ENCODE results near the gene SH3PXD2A.

Gene SH3PXD2A

DNA sequence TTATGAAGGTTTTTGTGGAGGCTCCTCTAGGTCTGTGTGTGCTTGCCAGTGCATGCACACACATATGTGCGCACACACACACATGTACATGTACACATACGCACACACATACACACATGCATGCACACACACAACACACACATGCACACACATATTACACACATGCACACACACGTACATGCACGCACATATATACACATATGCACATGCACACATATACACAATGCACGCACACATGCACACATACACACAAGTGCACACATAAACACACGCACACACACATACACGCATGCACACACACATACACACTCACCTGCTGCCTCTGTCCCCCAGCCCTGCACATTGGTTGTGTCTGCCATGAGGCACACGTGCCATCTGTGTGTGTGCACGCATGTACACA lies 295.6 kb downstream of the SH3PXD2A start:
- no peak for ATAC-seq
- no peak for DNase-seq

DNA sequence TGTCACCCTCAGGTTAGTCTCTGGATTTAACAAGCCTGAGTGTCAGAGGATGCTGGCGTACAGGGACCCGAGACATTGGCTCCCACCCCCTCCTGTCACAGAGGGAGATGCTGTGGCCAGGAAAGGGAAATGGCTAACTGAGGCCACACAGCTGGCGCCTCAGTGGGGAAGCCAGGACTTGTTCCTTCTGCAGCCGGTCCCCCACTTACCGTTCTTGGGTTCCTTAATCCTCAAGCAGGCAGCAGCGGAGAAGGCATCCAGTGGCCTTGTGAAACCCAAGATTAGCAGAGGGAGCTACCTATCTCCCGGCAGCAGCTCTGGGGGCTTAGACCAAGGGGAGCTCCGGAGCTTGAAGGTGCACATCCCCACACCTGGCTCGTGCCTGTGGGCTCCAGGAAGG lies 296.5 kb downstream of the SH3PXD2A start:
- no peak for DNase-seq
- ATAC-seq, result no peak

DNA sequence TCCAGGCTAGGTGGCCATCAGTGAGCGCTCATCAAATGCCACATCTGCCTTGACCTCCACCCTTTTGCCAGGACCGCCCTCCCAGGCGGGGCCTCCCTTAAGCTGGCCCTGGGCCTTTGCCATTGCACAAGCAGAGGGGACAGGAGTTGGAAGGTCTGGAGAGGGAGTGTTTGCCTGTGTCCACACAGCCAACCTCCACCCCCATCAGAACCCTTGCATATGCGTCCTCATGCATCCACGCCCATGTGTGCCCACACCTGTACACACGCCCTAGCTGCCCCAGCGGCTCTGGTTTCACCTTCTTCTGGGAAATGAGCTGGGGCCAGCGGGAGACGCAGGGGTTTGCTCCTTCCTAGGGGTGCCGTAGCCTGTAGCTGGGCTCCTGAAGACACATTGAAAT lies 297.9 kb downstream of the SH3PXD2A start:
- DNase-seq (no peak), ATAC-seq (no peak)

DNA sequence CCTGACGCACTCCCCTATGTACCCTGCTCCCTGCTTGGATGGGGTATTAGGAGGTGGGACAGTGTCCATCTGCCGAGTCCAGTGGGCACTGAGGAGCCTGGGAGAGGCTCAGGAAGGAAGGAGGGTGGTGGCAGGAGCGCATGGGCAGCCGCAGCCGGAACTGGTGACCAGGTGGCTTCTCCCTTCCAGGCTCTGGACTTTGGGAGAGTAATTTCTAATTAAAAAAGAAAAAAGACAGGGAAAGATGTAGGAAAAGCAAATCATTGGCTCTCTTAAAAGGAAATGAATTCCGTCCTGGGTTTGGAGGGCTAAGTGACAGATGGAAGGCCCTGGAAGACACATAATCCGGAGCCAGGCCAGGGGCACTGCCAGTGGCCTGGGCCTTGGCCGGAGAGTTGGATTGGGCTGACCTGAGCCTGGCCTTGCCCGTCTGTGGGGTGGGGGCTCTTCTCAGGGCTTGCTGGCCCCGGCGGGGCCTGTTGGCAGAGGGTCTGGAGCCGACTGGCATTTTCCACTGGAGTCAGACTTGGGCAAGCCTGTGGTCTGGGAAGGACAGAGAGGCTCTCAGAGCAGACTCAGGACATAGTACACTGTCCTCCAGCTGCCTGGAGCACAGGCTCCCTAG lies 298.9 kb downstream of the SH3PXD2A start:
- ATAC-seq (no peak), DNase-seq (no peak)

- DNase-seq (no peak), ATAC-seq (no peak)
Observed at GRCh38 chr10:103555712-103556111, 299.7 kb downstream of the SH3PXD2A start.

GRCh38 chr10:103555325-103555649 lies 300.1 kb downstream of the SH3PXD2A start:
- ATAC-seq (no peak), DNase-seq (no peak)

DNA sequence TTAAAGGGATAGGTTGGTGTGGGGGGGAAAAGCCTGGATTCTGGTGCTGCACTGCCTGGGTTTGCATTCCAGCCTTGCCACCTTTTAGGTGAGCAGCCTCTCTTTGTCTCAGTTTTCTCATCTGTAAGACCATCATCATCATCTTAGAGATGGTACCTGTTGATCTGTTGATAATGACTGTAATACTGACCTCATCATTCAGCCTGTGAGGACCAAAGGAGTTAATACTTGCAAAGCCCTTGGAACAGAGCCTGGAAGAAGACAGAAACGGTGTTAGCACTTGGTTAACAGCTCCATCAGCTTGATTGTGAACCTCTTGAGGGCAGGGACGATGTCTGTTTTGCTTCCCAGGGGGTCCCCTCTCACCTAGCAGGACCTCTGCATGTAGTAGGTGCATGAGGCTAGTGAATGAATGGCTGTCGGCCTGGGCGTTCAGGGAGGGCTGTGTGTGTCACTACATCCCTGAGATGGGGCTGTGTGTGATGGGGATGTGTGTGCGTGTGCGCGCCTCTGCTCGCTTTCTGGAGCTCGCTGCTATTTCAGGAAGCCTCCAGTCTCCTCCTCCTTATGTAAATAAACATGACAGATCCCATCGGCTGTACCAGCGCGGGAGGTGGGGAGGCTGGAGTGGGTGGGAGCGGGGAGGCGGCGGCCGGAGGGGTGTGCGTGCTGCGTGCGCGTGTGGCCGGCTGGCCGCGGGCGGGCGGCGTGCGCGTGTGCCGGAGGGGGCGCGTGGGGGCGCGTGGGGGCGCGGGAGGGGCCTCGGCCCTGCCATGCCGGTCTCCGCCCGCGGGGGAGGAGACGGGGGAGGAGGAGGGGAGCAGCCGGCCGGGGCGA lies 300.7 kb downstream of the SH3PXD2A start:
- DNase-seq (no peak), ATAC-seq (peak; percentile 8)

GRCh38 chr10:103553743-103554487 lies 301.5 kb downstream of the SH3PXD2A start:
- ATAC-seq (peak; percentile 73), DNase-seq (peak; percentile 52)

- DNase-seq (no peak), ATAC-seq (no peak)
Observed at GRCh38 chr10:103552856-103553742, 302.3 kb downstream of the SH3PXD2A start.

- no peak for DNase-seq
Observed at GRCh38 chr10:103551619-103552602, 303.5 kb downstream of the SH3PXD2A start.

GRCh38 chr10:103550229-103550628 lies 305.1 kb downstream of the SH3PXD2A start:
- no peak for ATAC-seq
- DNase-seq, result no peak

More at GRCh38 chr10:103551619-103552602, 303.5 kb downstream of the SH3PXD2A start:
- no peak for ATAC-seq

GRCh38 chr10:103549349-103549685 lies 306.1 kb downstream of the SH3PXD2A start:
- ATAC-seq, result no peak
- no peak for DNase-seq

DNA sequence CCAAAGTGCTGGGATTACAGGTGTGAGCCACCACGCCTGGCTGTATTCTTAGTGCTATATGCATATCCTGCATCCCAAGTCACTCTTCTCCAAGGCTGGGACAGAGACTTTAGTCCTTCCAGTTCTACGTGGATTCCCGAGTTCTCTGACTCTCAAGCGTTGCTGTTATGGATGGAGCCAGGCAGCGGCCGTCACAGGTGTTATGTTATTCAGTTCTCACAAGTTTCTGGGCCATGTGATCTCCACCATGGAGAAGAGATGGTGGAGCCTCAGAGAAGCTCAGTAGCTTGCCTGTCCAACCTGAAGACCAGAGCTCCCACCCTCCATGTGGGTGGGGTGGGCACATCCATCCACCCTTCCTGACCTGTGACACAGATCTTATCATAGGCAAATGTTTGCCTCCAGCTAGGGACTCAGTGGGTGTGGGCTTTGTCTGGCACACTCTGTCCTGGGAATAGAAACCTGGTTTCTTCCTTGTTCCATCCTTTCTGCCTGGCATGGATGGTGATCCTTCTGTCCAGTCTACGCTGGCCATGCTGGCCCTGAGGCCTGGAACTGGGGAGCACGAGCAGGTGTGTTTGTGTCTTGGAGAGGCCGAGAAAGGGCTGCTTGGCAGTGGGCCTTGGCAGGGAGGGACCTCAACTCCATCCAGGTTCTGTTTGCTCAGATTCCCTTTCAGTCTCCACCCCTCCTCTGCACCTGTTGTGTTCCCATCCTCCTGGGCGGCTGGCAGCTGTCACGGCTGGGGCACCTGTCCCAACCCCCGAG lies 306.6 kb downstream of the SH3PXD2A start:
- no peak for ATAC-seq

GRCh38 chr10:103548006-103548405 lies 307.4 kb downstream of the SH3PXD2A start:
- ATAC-seq, result no peak
- DNase-seq, result no peak

More for the DNA sequence above, 306.6 kb downstream of the SH3PXD2A start:
- no peak for DNase-seq

GRCh38 chr10:103547391-103547946 lies 307.9 kb downstream of the SH3PXD2A start:
- no peak for ATAC-seq

DNA sequence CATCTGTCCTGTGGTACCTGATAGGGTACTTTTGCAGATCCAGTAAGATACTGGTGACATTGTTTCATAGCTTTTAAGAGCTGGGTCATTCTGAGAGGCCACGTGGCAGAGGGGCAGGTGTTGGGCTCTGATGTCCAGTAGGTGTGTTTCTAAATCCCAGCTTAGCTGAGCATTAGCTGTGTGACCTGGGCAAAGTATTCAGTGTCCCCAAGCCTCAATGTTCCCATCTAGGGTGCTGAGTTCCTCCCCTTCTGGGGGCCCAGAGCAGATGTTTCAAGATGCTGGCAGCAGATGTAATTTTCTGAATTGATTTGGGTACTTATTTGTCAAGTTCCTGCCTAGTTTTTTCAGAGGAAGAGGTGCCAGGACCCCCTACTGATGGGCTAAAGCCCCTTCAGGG lies 309.0 kb downstream of the SH3PXD2A start:
- no peak for ATAC-seq
- DNase-seq, result no peak

More at GRCh38 chr10:103547391-103547946, 307.9 kb downstream of the SH3PXD2A start:
- no peak for DNase-seq

- ATAC-seq, result no peak
Observed at GRCh38 chr10:103545771-103546281, 309.6 kb downstream of the SH3PXD2A start.

GRCh38 chr10:103545366-103545765 lies 310.0 kb downstream of the SH3PXD2A start:
- DNase-seq, result no peak
- no peak for ATAC-seq

More at GRCh38 chr10:103545771-103546281, 309.6 kb downstream of the SH3PXD2A start:
- DNase-seq, result no peak

DNA sequence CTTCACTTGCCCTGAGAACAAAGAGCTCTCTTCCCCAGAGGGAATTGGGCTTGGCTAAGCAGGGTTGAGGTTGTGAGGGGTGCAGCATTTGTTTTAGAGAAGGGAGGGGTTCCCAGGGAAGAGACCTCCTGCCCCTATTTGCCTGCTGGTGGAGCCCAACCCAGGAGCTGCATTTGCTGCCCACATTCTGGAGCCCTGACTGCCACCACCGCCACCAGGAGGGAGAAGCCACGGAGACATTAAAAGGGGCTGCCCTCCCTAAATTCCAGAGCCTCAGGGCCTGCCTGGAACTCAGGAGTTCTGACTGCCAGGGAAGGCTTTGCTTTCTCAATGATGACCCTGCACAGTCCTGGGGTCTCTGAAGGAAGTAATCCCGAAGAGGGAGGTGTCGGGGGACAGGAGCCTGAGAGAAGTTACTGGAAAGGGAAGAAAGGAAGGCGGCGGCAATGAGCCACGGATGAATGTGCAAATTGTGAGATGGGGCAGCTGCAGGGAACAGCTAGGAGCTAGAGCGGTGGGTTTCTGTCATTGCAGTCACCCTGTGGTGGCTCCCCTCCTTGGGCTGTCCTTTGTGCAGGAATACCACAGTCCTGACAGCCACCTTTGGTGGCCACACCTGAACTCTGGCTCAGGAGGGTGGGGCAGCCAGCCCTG lies 310.6 kb downstream of the SH3PXD2A start:
- no peak for ATAC-seq
- no peak for DNase-seq
